Esophagus (tissue), 2 donors: ENCODE data around the gene KCNK13. TPM values are rescaled to one million over a fixed set of nuclear protein-coding genes. Genes with fewer than 3 reads are reported as not detected.

ENCODE experiments used
- H3K27ac ChIP-seq, 2 donors: one replicate each; pipeline ENCODE4 v1.5.1; 2013; ENCODE audit warnings: low read depth in 2 of 2, mild to moderate bottlenecking in 2 of 2, inconsistent platforms in 1 of 2, low read length in 1 of 2, moderate library complexity in 1 of 2
- H3K27me3 ChIP-seq, 2 donors: one replicate each; pipeline ENCODE4 v1.6.1; 2013; ENCODE audit warnings: low read length in 2 of 2, control low read depth in 1 of 2, mild to moderate bottlenecking in 1 of 2; ENCODE audit not compliant: insufficient read depth in 2 of 2, control insufficient read depth in 1 of 2
- H3K36me3 ChIP-seq, 2 donors: one replicate each; pipeline ENCODE4 v1.6.1; 2013; ENCODE audit warnings: low read length in 1 of 2; ENCODE audit not compliant: control insufficient read depth in 2 of 2, insufficient read depth in 2 of 2
- H3K4me1 ChIP-seq, 2 donors: one replicate each; pipeline ENCODE4 v1.6.1; 2013; ENCODE audit warnings: low read length in 1 of 2; ENCODE audit not compliant: control insufficient read depth in 2 of 2, insufficient read depth in 2 of 2
- H3K4me3 ChIP-seq, 2 donors: one replicate each; pipeline ENCODE4 v1.5.1; 2013; ENCODE audit warnings: low read length in 2 of 2, mild to moderate bottlenecking in 2 of 2, low read depth in 1 of 2, moderate library complexity in 1 of 2
- H3K9me3 ChIP-seq, 2 donors: one replicate each; pipeline ENCODE4 v1.6.1; 2013; ENCODE audit warnings: mild to moderate bottlenecking in 2 of 2, low read depth in 1 of 2, low read length in 1 of 2, moderate library complexity in 1 of 2; ENCODE audit not compliant: control insufficient read depth in 2 of 2, insufficient read depth in 1 of 2
- WGBS, 2 donors: extraction: QIAGEN DNeasy Blood & Tissue Kit; methylation state at CpG; one replicate each; pipeline ENCODE4 v1.1.7; 2013; 5-methylcytosine and 5-hydroxymethylcytosine counted together
- polyA plus RNA-seq, 2 donors: library from polyadenylated mRNA; stranded (reverse); fragments of 200-250 nt; gene quantifications; one replicate each; pipeline ENCODE4 v1.2.3, GENCODE V29; 2013
- donor health status: healthy with polysubstance abuse.
- donor health status: Bipolar disorder and iron deficiency.

The KCNK13 gene
- polyA plus RNA-seq, 2 donors, result 0.06 to 0.07 TPM

DNA sequence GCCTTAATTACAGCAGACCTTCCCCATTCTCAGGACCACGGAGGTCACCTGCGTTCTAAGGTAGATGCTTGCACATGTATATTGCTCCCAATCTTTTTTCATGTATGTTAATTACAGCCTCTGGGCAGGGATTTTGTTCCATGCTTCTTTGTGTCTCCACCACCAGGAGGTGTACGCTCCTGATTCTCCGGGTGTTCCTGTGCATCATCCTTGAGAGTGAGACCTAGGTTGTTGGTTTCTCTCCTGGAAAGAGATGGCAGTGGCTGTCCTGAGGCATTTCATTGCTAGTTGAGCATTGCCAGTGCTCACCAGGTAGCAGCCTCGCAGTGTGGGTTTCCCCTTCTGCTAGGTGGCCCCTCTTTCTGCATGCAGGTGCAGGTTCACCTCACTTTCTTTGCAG lies 52.8 kb downstream of the KCNK13 start:
- 84 to 86% methylated on average over 5 of the region's 5 CpGs for WGBS, 2 donors
- Histone ChIP-seq H3K36me3 (no peaks in the 10 kb centered on the region), H3K9me3 (no peaks in the 10 kb centered on the region), H3K27ac (no peak overlapping the region), H3K27me3 (no peaks in the 10 kb centered on the region), H3K4me1 (peaks cover 0 to 4% of the 10 kb centered on the region in 2 donors), H3K4me3 (no peak overlapping the region)

DNA sequence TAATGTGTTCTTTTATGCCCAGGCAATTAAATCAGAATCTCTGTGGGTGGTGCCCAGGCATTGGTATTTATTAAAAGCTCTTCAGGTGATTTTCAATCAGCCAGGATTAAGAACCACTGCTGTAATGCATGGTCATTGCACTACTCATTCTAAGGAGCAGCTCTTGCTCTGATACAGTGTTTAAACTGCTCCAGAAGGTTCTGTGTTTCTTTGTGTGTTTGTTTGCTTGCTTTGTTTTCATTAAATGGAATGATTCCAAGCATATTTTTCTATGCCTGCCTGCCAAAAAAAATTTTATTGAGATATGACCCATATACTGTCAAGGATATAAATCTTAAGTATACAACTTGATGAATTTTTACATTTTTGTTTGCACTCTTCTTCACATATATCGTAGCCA lies 54.0 kb downstream of the KCNK13 start:
- Histone ChIP-seq H3K27ac (no peak overlapping the region), H3K27me3 (no peaks in the 10 kb centered on the region), H3K9me3 (no peaks in the 10 kb centered on the region), H3K4me1 (peaks cover 0 to 4% of the 10 kb centered on the region in 2 donors), H3K4me3 (no peak overlapping the region), H3K36me3 (no peaks in the 10 kb centered on the region)
- WGBS, 2 donors, result 0 to 58% methylated on average over 1 of the region's 1 CpG

DNA sequence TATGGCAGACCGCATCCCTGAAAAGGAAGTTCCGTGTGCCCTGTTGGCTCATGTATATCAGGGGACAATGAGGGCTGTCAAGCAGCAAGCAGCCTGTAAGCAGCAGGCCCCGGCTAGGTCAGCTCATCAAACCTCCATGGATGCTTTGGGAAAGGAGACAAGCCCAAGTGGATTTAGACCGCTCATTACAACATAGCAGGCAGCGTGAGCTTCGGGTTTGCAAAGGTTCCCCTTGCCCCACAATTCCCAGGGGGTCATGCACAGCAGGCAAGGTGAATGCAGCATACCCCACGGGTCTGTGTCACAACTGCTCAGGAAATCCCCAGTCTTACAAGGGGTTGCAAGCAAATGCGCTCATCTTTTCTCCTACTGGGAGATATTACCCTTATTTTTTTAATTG lies 54.6 kb downstream of the KCNK13 start:
- H3K9me3 ChIP-seq, result no peaks in the 10 kb centered on the region
- H3K4me3 ChIP-seq, result no peak overlapping the region
- no peaks in the 10 kb centered on the region for H3K36me3 ChIP-seq
- H3K4me1 ChIP-seq, result peaks cover 0 to 4% of the 10 kb centered on the region in 2 donors
- no peak overlapping the region for H3K27ac ChIP-seq
- WGBS, 2 donors, result 78 to 82% methylated on average over 8 of the region's 8 CpGs
- no peaks in the 10 kb centered on the region for H3K27me3 ChIP-seq

DNA sequence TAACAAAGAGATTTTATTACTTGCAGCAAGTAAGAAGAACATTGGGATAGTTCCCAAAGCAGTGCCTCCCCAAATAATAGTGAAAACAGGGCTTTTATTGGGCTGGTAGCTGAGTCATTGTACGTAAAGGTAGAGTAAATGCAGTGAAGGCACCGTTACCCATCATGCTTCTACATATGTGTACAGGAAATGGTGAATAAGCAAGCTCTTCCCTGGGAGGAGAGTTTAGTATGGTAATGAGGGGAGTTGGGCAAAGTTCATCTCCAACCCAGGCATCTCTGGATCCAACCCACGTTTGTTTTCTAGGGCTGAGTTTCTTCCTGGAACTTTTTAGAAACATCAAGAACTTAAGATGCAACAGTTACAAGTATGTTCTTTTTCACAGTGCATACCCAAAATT lies 56.2 kb downstream of the KCNK13 start:
- WGBS, 2 donors, result 66 to 75% methylated on average over 3 of the region's 3 CpGs
- Histone ChIP-seq H3K36me3 (no peaks in the 10 kb centered on the region), H3K27ac (no peak overlapping the region), H3K4me3 (no peak overlapping the region), H3K27me3 (no peaks in the 10 kb centered on the region), H3K9me3 (no peaks in the 10 kb centered on the region), H3K4me1 (no peaks in the 10 kb centered on the region)

DNA sequence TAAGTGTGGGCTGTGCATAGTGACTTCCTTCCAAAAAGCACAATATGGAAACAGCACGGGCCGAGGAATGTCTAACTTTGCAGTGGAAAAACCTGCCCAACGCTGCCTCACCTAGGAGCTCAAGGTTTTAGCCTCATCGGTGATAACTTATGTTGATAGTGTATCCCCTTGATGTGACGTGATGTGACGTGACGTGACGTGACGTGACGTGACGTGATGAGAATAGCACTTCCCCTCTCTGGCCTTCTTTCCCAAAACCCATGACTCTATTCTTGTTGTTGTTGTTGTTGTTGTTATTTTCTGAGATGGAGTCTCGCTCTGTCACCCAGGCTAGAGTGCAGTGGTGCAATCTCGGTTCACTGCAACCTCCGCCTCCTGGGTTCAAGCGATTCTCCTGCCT lies 64.5 kb downstream of the KCNK13 start:
- no peaks in the 10 kb centered on the region for H3K4me1 ChIP-seq
- no peak overlapping the region for H3K27ac ChIP-seq
- H3K36me3 ChIP-seq, result no peaks in the 10 kb centered on the region
- no peaks in the 10 kb centered on the region for H3K27me3 ChIP-seq
- no peak overlapping the region for H3K4me3 ChIP-seq
- H3K9me3 ChIP-seq, result no peaks in the 10 kb centered on the region
- 91 to 96% methylated on average over 15 of the region's 15 CpGs for WGBS, 2 donors

DNA sequence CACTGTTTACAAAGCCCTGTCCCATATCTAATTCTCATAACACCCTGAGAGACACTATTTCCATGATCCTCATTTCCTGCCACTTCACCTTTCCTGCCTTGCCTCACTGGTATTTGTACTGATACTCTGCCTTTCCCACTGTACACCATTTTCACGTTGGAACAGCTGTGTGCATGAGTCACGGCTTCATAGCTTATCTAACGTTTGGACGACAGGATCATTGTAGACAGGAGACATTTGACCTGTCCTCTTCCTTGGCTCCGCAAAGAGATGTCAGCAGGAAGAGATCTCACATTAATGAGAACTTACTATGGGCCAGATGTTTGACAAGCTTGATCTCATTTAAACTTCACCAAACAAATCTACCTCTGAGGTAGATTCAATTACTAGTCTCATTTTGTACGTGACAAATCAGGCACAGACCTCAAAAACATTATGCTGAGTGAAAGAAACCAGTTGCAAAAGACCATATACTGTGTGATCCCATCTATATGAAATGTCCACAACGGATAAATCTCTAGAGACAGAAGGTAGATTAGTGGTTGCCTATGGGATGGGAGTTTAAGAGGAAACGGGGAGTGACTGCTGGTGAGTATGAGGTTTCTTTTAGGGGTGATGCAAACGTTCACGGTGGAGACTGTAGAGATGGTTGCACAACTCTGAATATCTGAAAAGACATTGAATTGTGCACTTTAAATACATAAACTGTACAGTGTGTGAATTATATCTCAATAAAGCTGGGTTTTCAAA lies 71.2 kb downstream of the KCNK13 start:
- H3K4me3 ChIP-seq, result no peak overlapping the region
- H3K27ac ChIP-seq, result no peak overlapping the region
- no peaks in the 10 kb centered on the region for H3K36me3 ChIP-seq
- H3K4me1 ChIP-seq, result no peaks in the 10 kb centered on the region
- no peaks in the 10 kb centered on the region for H3K9me3 ChIP-seq
- no peaks in the 10 kb centered on the region for H3K27me3 ChIP-seq
- 64 to 70% methylated on average over 10 of the region's 10 CpGs for WGBS, 2 donors

DNA sequence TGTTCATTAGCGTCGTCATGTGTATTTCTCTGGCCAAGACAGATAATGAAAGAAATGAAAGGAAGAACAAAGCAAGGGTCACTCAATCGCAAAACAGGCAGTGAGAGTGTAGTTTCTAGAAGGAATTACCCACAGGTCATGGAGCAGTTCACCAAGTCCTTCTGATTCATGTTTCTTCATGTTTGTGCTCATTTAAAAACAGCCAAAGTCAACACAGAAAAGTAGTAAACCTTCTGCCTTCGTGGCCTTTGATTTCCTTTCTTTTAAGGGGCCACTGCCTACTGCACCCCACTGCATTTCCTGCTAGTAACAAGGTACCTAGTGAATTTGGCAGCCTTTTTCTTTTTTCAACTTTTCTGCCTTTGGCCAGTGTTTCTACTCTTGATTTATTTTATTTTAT lies 75.1 kb downstream of the KCNK13 start:
- no peaks in the 10 kb centered on the region for H3K4me1 ChIP-seq
- no peak overlapping the region for H3K4me3 ChIP-seq
- H3K36me3 ChIP-seq, result no peaks in the 10 kb centered on the region
- no peaks in the 10 kb centered on the region for H3K9me3 ChIP-seq
- H3K27me3 ChIP-seq, result no peaks in the 10 kb centered on the region
- no peak overlapping the region for H3K27ac ChIP-seq
- 71 to 75% methylated on average over 4 of the region's 4 CpGs for WGBS, 2 donors

DNA sequence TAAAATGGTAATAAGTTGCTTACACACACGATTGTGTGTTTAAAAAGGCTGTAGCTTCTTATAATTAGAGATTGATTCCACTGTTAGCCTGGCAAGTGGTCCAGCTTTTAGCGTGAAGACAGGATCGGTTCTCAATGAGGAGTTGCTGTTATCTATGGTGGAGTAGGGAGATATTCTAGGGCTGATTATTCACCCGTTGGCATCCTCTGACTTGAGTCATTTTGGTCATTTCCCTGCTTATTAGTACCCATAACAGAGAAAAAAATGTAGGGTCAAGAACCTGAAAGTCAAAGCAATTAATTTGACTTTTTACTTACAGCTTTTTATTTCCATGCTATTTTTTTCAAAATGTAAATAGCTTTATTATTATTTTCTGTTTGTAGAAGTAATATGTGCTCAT lies 76.0 kb downstream of the KCNK13 start:
- WGBS, 2 donors, result 63 to 71% methylated on average over 4 of the region's 4 CpGs
- no peaks in the 10 kb centered on the region for H3K36me3 ChIP-seq
- H3K4me1 ChIP-seq, result no peaks in the 10 kb centered on the region
- no peak overlapping the region for H3K27ac ChIP-seq
- H3K4me3 ChIP-seq, result no peak overlapping the region
- no peaks in the 10 kb centered on the region for H3K27me3 ChIP-seq
- no peaks in the 10 kb centered on the region for H3K9me3 ChIP-seq

DNA sequence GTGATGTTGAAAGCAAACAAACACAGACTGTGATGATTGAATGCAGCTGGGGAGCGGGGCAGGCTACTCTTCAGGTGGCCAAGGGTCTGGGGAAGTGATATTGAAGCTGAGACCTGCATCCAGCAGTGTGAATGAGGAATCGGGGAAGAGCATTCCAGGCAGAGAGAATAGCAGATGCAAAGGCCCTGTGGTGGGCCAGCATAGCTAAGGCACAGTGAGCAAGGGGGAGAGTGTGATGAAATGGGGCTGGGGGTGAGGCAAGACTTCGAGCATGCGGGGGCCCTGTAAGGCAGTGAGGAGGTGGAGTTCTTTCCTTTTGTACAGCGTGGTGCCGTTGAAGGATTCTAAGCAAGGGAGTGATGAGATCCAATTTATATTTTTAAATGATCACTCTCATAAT lies 77.4 kb downstream of the KCNK13 start:
- WGBS, 2 donors, result 71 to 77% methylated on average over 6 of the region's 6 CpGs
- no peak overlapping the region for H3K4me3 ChIP-seq
- no peaks in the 10 kb centered on the region for H3K9me3 ChIP-seq
- no peaks in the 10 kb centered on the region for H3K4me1 ChIP-seq
- no peaks in the 10 kb centered on the region for H3K27me3 ChIP-seq
- H3K36me3 ChIP-seq, result no peaks in the 10 kb centered on the region
- H3K27ac ChIP-seq, result no peak overlapping the region

DNA sequence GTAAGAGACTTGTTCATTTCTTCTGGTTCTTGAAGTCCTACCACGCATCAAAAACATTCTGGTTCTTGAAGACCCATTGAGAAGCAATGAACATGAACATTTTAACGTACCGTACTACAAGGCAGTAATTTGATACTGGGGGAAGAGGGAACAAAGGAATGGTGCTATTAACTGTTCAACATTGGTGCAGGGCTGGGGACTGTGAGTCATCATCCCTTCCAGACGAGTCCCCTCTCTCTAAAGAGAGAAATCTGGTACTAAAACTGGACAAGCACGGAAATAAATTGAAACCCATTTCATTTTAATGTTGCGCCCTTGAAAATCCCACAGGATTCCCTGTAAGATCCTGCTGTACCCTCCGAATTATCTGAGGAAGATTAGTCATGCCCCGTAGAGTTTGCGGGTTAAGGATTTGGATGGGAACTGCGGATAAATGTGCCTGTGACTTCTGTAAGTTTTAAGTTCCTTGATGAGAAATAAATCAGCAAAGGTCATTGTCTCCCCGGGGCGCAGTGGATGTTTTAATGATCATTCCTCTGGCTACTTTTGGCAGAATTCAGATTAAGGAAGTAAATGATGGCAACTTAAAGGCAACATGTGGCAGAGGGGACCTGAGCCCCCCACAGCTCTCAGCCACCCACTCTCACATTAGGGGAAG lies 78.6 kb downstream of the KCNK13 start:
- Histone ChIP-seq H3K4me3 (no peak overlapping the region), H3K27ac (no peak overlapping the region)

More for the DNA sequence above, 78.6 kb downstream of the KCNK13 start:
- WGBS, 2 donors, result 64 to 68% methylated on average over 12 of the region's 12 CpGs
- H3K4me1 ChIP-seq, result no peaks in the 10 kb centered on the region
- no peaks in the 10 kb centered on the region for H3K27me3 ChIP-seq
- no peaks in the 10 kb centered on the region for H3K36me3 ChIP-seq
- H3K9me3 ChIP-seq, result no peaks in the 10 kb centered on the region
